Osteoblast (primary cell): ENCODE results near the gene IFI30. TPM values are rescaled to one million over a fixed set of nuclear protein-coding genes. Genes with fewer than 3 reads are reported as not detected.

Source experiments
- DNase-seq: peaks from one replicate; pipeline ENCODE4 v3.0.0; 2011; ENCODE audit warnings: low spot score, mixed read lengths; ENCODE audit not compliant: insufficient read length; ENCODE audit errors: missing footprints
- H2AFZ ChIP-seq: 2 replicates; pipeline ENCODE4 v1.6.0; 2011; ENCODE audit warnings: mild to moderate bottlenecking, low read length
- H3K27ac ChIP-seq: 2 replicates; pipeline ENCODE4 v1.5.1; 2011; ENCODE audit warnings: mild to moderate bottlenecking, low read depth, low read length, moderate library complexity
- H3K27me3 ChIP-seq: 2 replicates; pipeline ENCODE4 v1.6.0; 2012; ENCODE audit warnings: mild to moderate bottlenecking, control low read depth, inconsistent platforms, low read length, moderate library complexity; ENCODE audit not compliant: insufficient read depth
- H3K36me3 ChIP-seq: 2 replicates; pipeline ENCODE4 v1.5.1; 2011; ENCODE audit warnings: mild to moderate bottlenecking, low read length, control low read depth, moderate library complexity; ENCODE audit not compliant: insufficient read depth
- H3K4me1 ChIP-seq: 2 replicates; pipeline ENCODE4 v1.5.1; 2011; ENCODE audit warnings: mild to moderate bottlenecking, low read length, control low read depth, moderate library complexity; ENCODE audit not compliant: insufficient read depth
- H3K4me2 ChIP-seq: 2 replicates; pipeline ENCODE4 v1.6.0; 2011; ENCODE audit warnings: mild to moderate bottlenecking, low read length; ENCODE audit not compliant: insufficient read depth
- H3K4me3 ChIP-seq: fragments of 200-600 bp; sonication (generic); 3 replicates; pipeline ENCODE4 v1.5.1; 2012; ENCODE audit warnings: mild to moderate bottlenecking, low read length, inconsistent platforms; ENCODE audit not compliant: insufficient read depth
- H3K79me2 ChIP-seq: 2 replicates; pipeline ENCODE4 v1.6.0; 2012; ENCODE audit warnings: mild to moderate bottlenecking, low read length, control low read depth, inconsistent platforms; ENCODE audit not compliant: insufficient read depth
- H3K9me3 ChIP-seq: 2 replicates; pipeline ENCODE4 v1.5.1; 2011; ENCODE audit warnings: low read depth, low read length, control low read depth
- H4K20me1 ChIP-seq: 2 replicates; pipeline ENCODE4 v1.6.0; 2012; ENCODE audit warnings: mild to moderate bottlenecking, low read length, control low read depth; ENCODE audit not compliant: insufficient read depth
- CTCF ChIP-seq: IDR thresholded peaks from 2 replicates; pipeline ENCODE4 v1.5.1; 2011; ENCODE audit warnings: mild to moderate bottlenecking, low read depth, low read length, moderate library complexity; ENCODE audit errors: extremely low read depth
- total RNA-seq: library from RNA; depleted of rRNA; stranded (reverse); fragments of >200 nt; gene quantifications from 2 replicates; pipeline ENCODE4 v1.2.3, GENCODE V29; 2012

IFI30 gene
- total RNA-seq, 1 donor: 110 TPM

GRCh38 chr19:18194554-18195238, 21.1 kb downstream of the IFI30 start:
- Histone ChIP-seq H4K20me1 (no peaks in the 10 kb centered on the region), H3K79me2 (peaks cover 3% of the 10 kb centered on the region), H3K9me3 (no peaks in the 10 kb centered on the region), H3K27me3 (no peaks in the 10 kb centered on the region), H2AFZ (no peak overlapping the region), H3K27ac (peak overlapping the region; percentile 70), H3K4me1 (peaks cover 19% of the 10 kb centered on the region), H3K4me3 (peak overlapping the region; percentile 82), H3K36me3 (peaks cover 15% of the 10 kb centered on the region), H3K4me2 (peak overlapping the region; percentile 96)
- TF ChIP-seq CTCF: no peak
- DNase-seq: peak; percentile 68

GRCh38 chr19:18196511-18196845, 22.9 kb downstream of the IFI30 start:
- Histone ChIP-seq H3K27me3 (no peaks in the 10 kb centered on the region), H3K79me2 (peaks cover 3% of the 10 kb centered on the region), H4K20me1 (no peaks in the 10 kb centered on the region), H3K4me2 (no peak overlapping the region), H2AFZ (no peak overlapping the region), H3K9me3 (no peaks in the 10 kb centered on the region), H3K4me3 (no peak overlapping the region), H3K36me3 (peaks cover 18% of the 10 kb centered on the region), H3K4me1 (peaks cover 19% of the 10 kb centered on the region), H3K27ac (no peak overlapping the region)
- DNase-seq: no peak
- TF ChIP-seq CTCF: no peak

GRCh38 chr19:18197306-18197705, 23.7 kb downstream of the IFI30 start:
- DNase-seq: peak; percentile 18

GRCh38 chr19:18197941-18198340, 24.3 kb downstream of the IFI30 start:
- Histone ChIP-seq H3K9me3 (no peaks in the 10 kb centered on the region), H2AFZ (no peak overlapping the region), H3K79me2 (peaks cover 11% of the 10 kb centered on the region), H4K20me1 (peaks cover 8% of the 10 kb centered on the region), H3K4me1 (peaks cover 17% of the 10 kb centered on the region), H3K27me3 (no peaks in the 10 kb centered on the region), H3K36me3 (peaks cover 18% of the 10 kb centered on the region), H3K4me2 (no peak overlapping the region), H3K4me3 (no peak overlapping the region), H3K27ac (no peak overlapping the region)
- no peak for TF ChIP-seq CTCF
- DNase-seq: no peak

More at GRCh38 chr19:18197306-18197705, 23.7 kb downstream of the IFI30 start:
- peaks cover 6% of the 10 kb centered on the region for H3K79me2 ChIP-seq
- no peak overlapping the region for H3K27ac ChIP-seq
- peaks cover 2% of the 10 kb centered on the region for H4K20me1 ChIP-seq
- H3K36me3 ChIP-seq: peaks cover 18% of the 10 kb centered on the region
- no peaks in the 10 kb centered on the region for H3K9me3 ChIP-seq
- no peak overlapping the region for H2AFZ ChIP-seq
- H3K4me3 ChIP-seq: no peak overlapping the region
- no peak overlapping the region for H3K4me2 ChIP-seq
- H3K4me1 ChIP-seq: peaks cover 15% of the 10 kb centered on the region
- no peak for TF ChIP-seq CTCF
- no peaks in the 10 kb centered on the region for H3K27me3 ChIP-seq
